Heart left ventricle (tissue), 16 donors: ENCODE measurements around the gene VWA8. TPM values are rescaled to one million over a fixed set of nuclear protein-coding genes. Genes with fewer than 3 reads are reported as not detected.
"Not testable (repeated sequence)": the region's sequence is repeated elsewhere in the genome, so short reads cannot be mapped to it uniquely, and the experiment has no call there.

ENCODE experiments used
- ATAC-seq, 4 donors: fragments of 200-7000 bp; cut with Tn5 transposase; one replicate each; pipeline ENCODE4 v1.9.1; 2020 to 2022; ENCODE audit warnings: moderate library complexity in 4 of 4, mild to moderate bottlenecking in 3 of 4, moderate number of reproducible peaks in 1 of 4
- DNase-seq, 5 donors: peaks; one replicate each; pipeline ENCODE4 v3.0.0-alpha.2; 2020
- H3K27ac ChIP-seq, 12 donors: fragments of 200-600 bp; sonication (generic) in 4 of 12; one replicate each; pipeline versions ENCODE4 v1.5.0 to v1.8.0; 2016 to 2022; ENCODE audit warnings: mild to moderate bottlenecking in 2 of 12
- H3K27me3 ChIP-seq, 9 donors: fragments of 200-600 bp; sonication (generic) in 2 of 9; one replicate each; pipeline versions ENCODE4 v1.5.1 to v1.8.0; 2016 to 2022; ENCODE audit warnings: mild to moderate bottlenecking in 3 of 9
- H3K36me3 ChIP-seq, 9 donors: fragments of 200-600 bp; sonication (generic) in 2 of 9; one replicate each; pipeline versions ENCODE4 v1.5.0 to v1.8.0; 2018 to 2022; ENCODE audit warnings: mild to moderate bottlenecking in 2 of 9
- H3K4me1 ChIP-seq, 12 donors: fragments of 200-600 bp; sonication (generic) in 4 of 12; one replicate each; pipeline versions ENCODE4 v1.5.0 to v1.8.0; 2016 to 2022; ENCODE audit warnings: mild to moderate bottlenecking in 3 of 12
- H3K4me3 ChIP-seq, 12 donors: fragments of 200-600 bp; sonication (generic) in 4 of 12; one replicate each; pipeline versions ENCODE4 v1.5.0 to v1.8.0; 2017 to 2022; ENCODE audit warnings: mild to moderate bottlenecking in 9 of 12, moderate library complexity in 4 of 12
- H3K9me3 ChIP-seq, 12 donors: fragments of 200-600 bp; sonication (generic) in 4 of 12; one replicate each; pipeline versions ENCODE4 v1.5.0 to v1.8.0; 2016 to 2022; ENCODE audit warnings: mild to moderate bottlenecking in 1 of 12
- CTCF ChIP-seq, 12 donors: fragments of 200-600 bp; sonication (generic) in 4 of 12; IDR thresholded peaks; one replicate each; pipeline versions ENCODE4 v1.5.0 to v1.8.0; 2018 to 2022; ENCODE audit warnings: antibody characterized with exemption in 12 of 12, mild to moderate bottlenecking in 5 of 12
- POLR2A ChIP-seq, 2 donors: fragments of 450-650 bp; IDR thresholded peaks; one replicate each; pipeline ENCODE4 v1.6.1; 2017; ENCODE audit warnings: antibody characterized with exemption in 2 of 2, mild to moderate bottlenecking in 2 of 2, moderate library complexity in 2 of 2
- WGBS, 4 donors: extraction: QIAGEN DNeasy Blood & Tissue Kit in 2 of 4; methylation state at CpG; one replicate each; pipeline versions ENCODE4 v1.1.5 to v1.1.7; 2013 to 2018; 5-methylcytosine and 5-hydroxymethylcytosine counted together
- intact Hi-C, 10 donors: fragments of 100-400 bp; cut with DNase I; formaldehyde crosslinking; loops; one replicate each; pipeline versions ENCODE4 v1.11.1 to v1.14.2; 2022
- polyA plus RNA-seq, 2 donors: library from polyadenylated mRNA; stranded (reverse); fragments of 200-250 nt; gene quantifications; one replicate each; pipeline ENCODE4 v1.2.3, GENCODE V29; 2013
- total RNA-seq, 9 donors: library from RNA; depleted of rRNA in 2 of 9; stranded (reverse); fragments of >200 nt in 2 of 9; fragmentation: NEBNext Ultra II Directional in 3 of 9; extraction: Animal tissue kit (Norgen Biotek cat#: 25700) in 3 of 9; gene quantifications; one replicate each; pipeline versions ENCODE4 v1.1.0 to v1.2.4, GENCODE V29; 2016 to 2023
- donor health status: ischemic (EF 13 %, LVEDD 7.1; RV severe dilation, severe dysfunction).
- donor health status: healthy with polysubstance abuse.
- donor health status: DM: no; HTN: yes; CAD: no.
- donor health status: DM: no; HTN: no; CAD: no.
- donor health status: ischemic (EF 25% LVEDD 6.9; RV normal size, moderate dysfunction).
- donor health status: ischemic (EF 25% LVEDD 5.7; RV mildly dilated, moderate dysfunction).
- donor health status: healthy.
- donor health status: DM: yes; HTN: yes; CAD: no.
- donor health status: ischemic (EF 35%, LVEDD 5.7; RV mildly dilated, moderate dysfunction).
- donor health status: nonischemic (EF 11% LVEDD 7.7; RV severe dilation, severe dysfunction).
- donor health status: DM: yes; HTN: yes; CAD: no.
- donor health status: PGD.
- donor health status: ischemic (EF 29% LVEDD 5.4; RV normal size, mild dysfunction).
- donor health status: nonischemic (EF 23%, LVEDD 6.1; RV moderate dilation, normal function).

VWA8 gene
- total and polyA plus RNA-seq, 11 donors, result 12.1 to 64.1 (median 41.8) TPM

GRCh38 chr13:41624041-41624440 is 336.9 kb downstream of the VWA8 start:
- H3K27ac ChIP-seq, result no peak overlapping the region
- H3K4me3 ChIP-seq, result no peak overlapping the region
- H3K9me3 ChIP-seq, result peaks cover 0 to 9% (median 0%) of the 10 kb centered on the region in 12 donors
- H3K27me3 ChIP-seq, result no peaks in the 10 kb centered on the region
- H3K36me3 ChIP-seq, result no peaks in the 10 kb centered on the region
- TF ChIP-seq POLR2A (IDR thresholded peaks at IDR 0.05), result no peak
- TF ChIP-seq CTCF (IDR thresholded peaks at IDR 0.05), result no peak
- no peak for DNase-seq
- intact Hi-C loops, result no loop called here
- peaks cover 0 to 27% (median 20%) of the 10 kb centered on the region in 12 donors for H3K4me1 ChIP-seq
- ATAC-seq, result no peak

GRCh38 chr13:41622432-41623429 is 338.2 kb downstream of the VWA8 start:
- Histone ChIP-seq H3K27ac (peak overlapping the region; percentile 6 to 87 (median 66)), H3K9me3 (peaks cover 0 to 12% (median 0%) of the 10 kb centered on the region in 12 donors), H3K27me3 (no peaks in the 10 kb centered on the region), H3K4me1 (peaks cover 0 to 27% (median 20%) of the 10 kb centered on the region in 12 donors), H3K36me3 (no peaks in the 10 kb centered on the region), H3K4me3 (no peak overlapping the region)
- ATAC-seq, result peak; percentile 68 to 84 (median 82)
- WGBS, 4 donors, result 45 to 67% (median 59%) methylated on average over 6 of the region's 6 CpGs
- intact Hi-C loops, result no loop called here
- no peak for DNase-seq
- TF ChIP-seq POLR2A (IDR thresholded peaks at IDR 0.05), result no peak
- TF ChIP-seq CTCF (IDR thresholded peaks at IDR 0.05), result no peak

- no peak for TF ChIP-seq POLR2A (IDR thresholded peaks at IDR 0.05)
- no peak for TF ChIP-seq CTCF (IDR thresholded peaks at IDR 0.05)
- intact Hi-C loops, result no loop called here
- 43 to 55% (median 52%) methylated on average over 5 of the region's 5 CpGs for WGBS, 4 donors
- H3K9me3 ChIP-seq, result peaks cover 0 to 12% (median 0%) of the 10 kb centered on the region in 12 donors
- H3K36me3 ChIP-seq, result no peaks in the 10 kb centered on the region
- DNase-seq (no peak), ATAC-seq (peak; percentile 94 to 97 (median 96))
- H3K4me1 ChIP-seq, result peaks cover 0 to 27% (median 20%) of the 10 kb centered on the region in 12 donors
- H3K27me3 ChIP-seq, result no peaks in the 10 kb centered on the region
- no peak overlapping the region for H3K4me3 ChIP-seq
- peak overlapping the region; percentile 6 to 87 (median 66) for H3K27ac ChIP-seq
Observed at GRCh38 chr13:41621716-41622431, 339.0 kb downstream of the VWA8 start.

GRCh38 chr13:41617633-41618032 is 343.3 kb downstream of the VWA8 start:
- not testable (repeated sequence) for DNase-seq, ATAC-seq, H3K27ac ChIP-seq, H3K27me3 ChIP-seq, H3K36me3 ChIP-seq, H3K4me3 ChIP-seq, H3K9me3 ChIP-seq
- H3K4me1 ChIP-seq, result peaks cover 10 to 48% (median 35%) of the 10 kb centered on the region in 12 donors
- 98 to 99% (median 98%) methylated on average over 5 of the region's 5 CpGs for WGBS, 4 donors
- intact Hi-C loops, result loop anchor here in 1 of 10 donors (10.0 kb wide), 1 partner anchor 123 kb away; no protein-coding TSS in a partner anchor
